Retinal pigment epithelial cell (primary cell): ENCODE results near the gene FXYD3.

Experiments
- DNase-seq: peaks from one replicate; pipeline ENCODE4 v3.0.0-alpha.2; 2010; ENCODE audit warnings: low read depth
- H3K4me3 ChIP-seq: 2 replicates; pipeline ENCODE4 v1.5.1; 2011; ENCODE audit warnings: mild to moderate bottlenecking, low read length, control low read depth, moderate library complexity
- TF ChIP-seq, protein P1 (sequence below): conservative IDR thresholded peaks from 2 replicates; pipeline ENCODE4 v1.5.1; 2011; ENCODE audit warnings: low read depth, low read length, control low read depth, inconsistent platforms

FXYD3 gene

GRCh38 chr19:35143231-35143715 is 27.6 kb downstream of the FXYD3 start, which contains the start of gene FXYD7:
TSS of gene FXYD7 (plus strand) at chr19:35143255. CDS start at chr19:35143334, 79 bp downstream.
- H3K4me3 ChIP-seq: no peak within 1 kb of the TSS
- DNase-seq: no peak
- TF ChIP-seq, protein P1, sequence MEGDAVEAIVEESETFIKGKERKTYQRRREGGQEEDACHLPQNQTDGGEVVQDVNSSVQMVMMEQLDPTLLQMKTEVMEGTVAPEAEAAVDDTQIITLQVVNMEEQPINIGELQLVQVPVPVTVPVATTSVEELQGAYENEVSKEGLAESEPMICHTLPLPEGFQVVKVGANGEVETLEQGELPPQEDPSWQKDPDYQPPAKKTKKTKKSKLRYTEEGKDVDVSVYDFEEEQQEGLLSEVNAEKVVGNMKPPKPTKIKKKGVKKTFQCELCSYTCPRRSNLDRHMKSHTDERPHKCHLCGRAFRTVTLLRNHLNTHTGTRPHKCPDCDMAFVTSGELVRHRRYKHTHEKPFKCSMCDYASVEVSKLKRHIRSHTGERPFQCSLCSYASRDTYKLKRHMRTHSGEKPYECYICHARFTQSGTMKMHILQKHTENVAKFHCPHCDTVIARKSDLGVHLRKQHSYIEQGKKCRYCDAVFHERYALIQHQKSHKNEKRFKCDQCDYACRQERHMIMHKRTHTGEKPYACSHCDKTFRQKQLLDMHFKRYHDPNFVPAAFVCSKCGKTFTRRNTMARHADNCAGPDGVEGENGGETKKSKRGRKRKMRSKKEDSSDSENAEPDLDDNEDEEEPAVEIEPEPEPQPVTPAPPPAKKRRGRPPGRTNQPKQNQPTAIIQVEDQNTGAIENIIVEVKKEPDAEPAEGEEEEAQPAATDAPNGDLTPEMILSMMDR: no peak

GRCh38 chr19:35143818-35144217 is 28.2 kb downstream of the FXYD3 start:
- no peak for DNase-seq
- no peak overlapping the region for H3K4me3 ChIP-seq
- TF ChIP-seq, protein P1: no peak

GRCh38 chr19:35144259-35144599 is 28.6 kb downstream of the FXYD3 start:
- H3K4me3 ChIP-seq: no peak overlapping the region
- TF ChIP-seq, protein P1: no peak
- DNase-seq: no peak

- H3K4me3 ChIP-seq: no peak overlapping the region
- TF ChIP-seq, protein P1: no peak
- no peak for DNase-seq
Observed at GRCh38 chr19:35144600-35145436, 29.2 kb downstream of the FXYD3 start.

DNA sequence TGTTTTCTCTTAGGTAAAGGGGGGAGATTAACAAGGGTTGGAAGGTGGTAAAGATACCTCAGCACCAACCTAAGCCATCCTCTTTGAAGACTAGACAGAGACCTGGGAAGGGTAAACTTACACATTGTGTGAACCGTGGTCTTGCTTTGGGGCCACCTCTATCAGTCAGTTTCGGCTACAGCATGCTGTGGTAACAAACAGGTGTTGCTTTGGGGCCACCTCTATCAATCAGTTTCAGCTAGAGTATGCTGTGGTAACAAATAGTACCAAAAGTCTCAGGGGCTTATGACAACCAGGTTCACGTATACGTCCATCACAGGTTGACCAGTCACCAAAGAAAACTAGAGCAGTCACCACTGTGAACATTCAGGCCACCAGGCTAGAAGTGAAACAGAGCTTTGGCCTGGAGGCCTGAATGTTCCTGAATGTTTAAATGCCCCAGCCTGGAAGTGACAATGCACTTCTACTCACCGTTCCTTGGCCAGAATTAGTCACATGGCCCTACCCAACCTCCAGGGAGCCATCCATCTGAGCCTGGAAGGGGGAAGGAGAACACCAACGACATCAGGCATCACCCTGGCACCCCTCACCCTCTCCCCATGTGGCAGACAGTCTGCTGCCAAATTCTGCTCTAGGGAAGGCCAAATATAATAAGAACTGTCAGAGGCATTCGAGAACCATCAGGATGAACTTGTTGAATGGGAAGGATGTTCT is 31.3 kb downstream of the FXYD3 start:
- H3K4me3 ChIP-seq: no peak overlapping the region
- DNase-seq: no peak
- TF ChIP-seq, protein P1: no peak

GRCh38 chr19:35149463-35149862 is 33.8 kb downstream of the FXYD3 start:
- TF ChIP-seq, protein P1: no peak
- DNase-seq: no peak
- no peak overlapping the region for H3K4me3 ChIP-seq
